Measurements from ENCODE around the gene MEI1.
A peak's percentile ranks its signal among the peaks of the same experiment; 100 is the strongest.

Gene MEI1

DNA sequence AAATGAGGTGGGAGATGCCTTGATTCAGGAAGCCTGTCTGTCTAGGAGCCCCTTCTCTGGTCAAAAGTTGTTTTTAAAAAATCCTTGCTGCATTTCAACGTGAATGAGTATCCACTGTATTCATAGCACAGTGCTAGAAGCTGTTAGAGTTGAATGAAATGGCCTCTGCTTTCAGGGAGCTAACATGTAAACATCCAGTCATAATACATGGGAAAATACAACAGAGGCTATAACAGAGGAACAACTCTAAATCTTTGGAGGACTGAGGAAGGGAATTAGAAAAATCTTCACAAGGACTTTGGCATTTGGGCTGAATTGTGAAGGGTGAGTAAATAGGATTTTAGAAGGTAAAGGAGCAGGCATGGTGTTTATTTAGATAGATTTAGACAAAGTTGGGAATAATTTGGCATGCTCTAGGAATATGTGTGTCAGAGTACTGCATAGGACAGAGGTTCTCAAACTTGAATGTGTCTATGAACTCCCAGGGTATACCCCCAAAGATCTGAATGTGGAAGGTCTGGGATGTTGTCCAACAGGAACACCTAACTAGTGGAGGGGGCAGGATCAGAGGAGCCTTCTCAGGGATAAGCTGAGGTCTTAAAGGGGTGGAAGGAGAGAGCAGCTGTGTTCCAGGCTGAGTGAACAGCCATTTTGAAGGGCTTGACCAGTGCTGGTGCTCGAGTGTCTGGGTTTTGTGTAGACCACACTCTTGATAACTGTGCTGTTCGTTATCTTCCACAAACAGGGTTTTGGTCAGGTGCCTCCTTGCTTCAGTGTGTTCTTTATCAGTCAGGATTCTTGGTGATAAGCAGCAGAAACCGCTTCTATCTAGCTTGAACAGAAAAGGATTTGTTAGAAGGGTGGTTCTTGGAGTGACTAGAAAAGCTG lies 146.3 kb downstream of the MEI1 start:
- TF ChIP-seq, protein P1, sequence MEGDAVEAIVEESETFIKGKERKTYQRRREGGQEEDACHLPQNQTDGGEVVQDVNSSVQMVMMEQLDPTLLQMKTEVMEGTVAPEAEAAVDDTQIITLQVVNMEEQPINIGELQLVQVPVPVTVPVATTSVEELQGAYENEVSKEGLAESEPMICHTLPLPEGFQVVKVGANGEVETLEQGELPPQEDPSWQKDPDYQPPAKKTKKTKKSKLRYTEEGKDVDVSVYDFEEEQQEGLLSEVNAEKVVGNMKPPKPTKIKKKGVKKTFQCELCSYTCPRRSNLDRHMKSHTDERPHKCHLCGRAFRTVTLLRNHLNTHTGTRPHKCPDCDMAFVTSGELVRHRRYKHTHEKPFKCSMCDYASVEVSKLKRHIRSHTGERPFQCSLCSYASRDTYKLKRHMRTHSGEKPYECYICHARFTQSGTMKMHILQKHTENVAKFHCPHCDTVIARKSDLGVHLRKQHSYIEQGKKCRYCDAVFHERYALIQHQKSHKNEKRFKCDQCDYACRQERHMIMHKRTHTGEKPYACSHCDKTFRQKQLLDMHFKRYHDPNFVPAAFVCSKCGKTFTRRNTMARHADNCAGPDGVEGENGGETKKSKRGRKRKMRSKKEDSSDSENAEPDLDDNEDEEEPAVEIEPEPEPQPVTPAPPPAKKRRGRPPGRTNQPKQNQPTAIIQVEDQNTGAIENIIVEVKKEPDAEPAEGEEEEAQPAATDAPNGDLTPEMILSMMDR (conservative IDR thresholded peaks at IDR 0.05) = no peak
- H3K27ac ChIP-seq = peak overlapping the region; percentile 81

DNA sequence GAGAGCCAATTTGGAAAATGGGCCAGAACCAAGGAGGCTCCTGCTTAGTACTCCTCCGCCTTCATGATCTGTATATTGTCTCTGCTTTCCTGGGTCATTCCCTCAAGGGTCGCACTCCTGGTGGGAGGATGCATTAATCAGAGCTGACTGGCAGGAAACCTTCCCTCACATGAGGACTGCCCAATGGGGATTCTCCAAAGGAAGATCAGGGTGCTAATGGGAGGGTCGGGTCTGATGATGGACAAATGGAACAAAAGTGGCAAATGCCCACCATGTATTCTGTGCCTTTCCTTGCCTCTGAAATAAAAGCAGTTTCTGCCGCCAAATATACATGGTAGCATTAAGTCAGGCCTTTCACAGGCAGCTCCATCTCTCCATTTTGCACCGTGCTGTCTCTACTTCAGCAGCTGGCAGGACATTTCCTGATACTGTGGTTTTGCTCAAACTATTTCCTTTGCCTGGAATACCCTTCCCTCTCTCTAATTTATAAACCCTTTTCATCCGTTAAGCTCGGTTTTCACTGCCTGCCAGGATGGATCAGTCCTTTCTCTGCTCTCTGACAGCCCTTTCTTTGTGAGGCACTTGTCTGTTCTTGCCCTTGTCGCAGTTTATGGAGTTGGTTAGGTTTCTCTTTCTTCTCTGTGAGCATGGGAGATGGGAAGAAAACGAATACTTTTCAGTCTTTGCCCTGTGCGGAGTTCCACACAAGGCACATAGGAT lies 147.1 kb downstream of the MEI1 start:
- TF ChIP-seq, protein P1 (conservative IDR thresholded peaks at IDR 0.05) = no peak

DNA sequence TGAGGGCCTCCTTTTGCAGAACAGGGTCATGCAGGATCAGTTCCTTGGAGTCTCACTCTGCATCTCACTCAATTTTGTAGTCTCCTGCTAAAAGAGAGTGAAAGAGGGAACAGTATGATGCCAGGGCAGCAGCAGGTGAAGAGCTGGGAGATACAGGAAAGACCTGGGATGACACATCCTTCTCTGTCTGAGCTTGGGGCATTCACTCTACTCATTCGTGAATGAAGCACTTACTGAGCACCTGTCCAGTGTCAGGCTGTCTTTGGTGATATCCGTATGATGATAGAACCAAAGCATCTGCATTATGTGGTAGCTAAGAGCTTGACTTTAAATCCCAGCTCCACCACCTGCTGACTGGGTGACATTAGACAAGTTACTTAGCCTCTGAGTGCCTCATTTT lies 148.0 kb downstream of the MEI1 start:
- TF ChIP-seq, protein P1 (conservative IDR thresholded peaks at IDR 0.05) = no peak
- peak overlapping the region; percentile 81 for H3K27ac ChIP-seq

More for the DNA sequence above, 147.1 kb downstream of the MEI1 start:
- peak overlapping the region; percentile 81 for H3K27ac ChIP-seq

DNA sequence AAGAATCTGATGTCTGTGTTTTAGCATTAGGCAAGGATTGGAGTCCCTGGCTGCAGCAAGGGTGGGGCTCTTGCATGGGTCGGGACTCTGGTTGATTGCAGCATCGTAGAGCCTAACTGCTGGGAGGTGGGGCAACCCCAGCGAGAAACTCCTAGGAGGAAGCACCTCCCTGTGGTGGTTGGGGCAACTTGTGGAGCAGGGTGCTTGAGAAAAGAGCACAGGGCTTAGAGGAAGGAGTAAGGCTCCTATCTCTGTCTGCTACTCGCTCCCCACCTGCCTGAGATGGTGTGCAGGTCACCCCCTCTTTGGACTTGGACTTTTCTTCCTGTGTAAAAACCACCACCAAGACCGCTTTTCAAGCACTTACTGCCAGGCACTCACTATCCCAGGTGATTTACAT lies 149.2 kb downstream of the MEI1 start:
- TF ChIP-seq, protein P1 (conservative IDR thresholded peaks at IDR 0.05) = no peak
- H3K27ac ChIP-seq = no peak overlapping the region

All from VCaP (cell line).